H1 (cell line): ENCODE measurements around the gene CDR2L.

Experiments used
- EZH2 ChIP-seq: fragments of 200-600 bp; sonication (generic); IDR thresholded peaks from 2 replicates; pipeline ENCODE4 v1.7.1; 2012; ENCODE audit warnings: low read depth, mild to moderate bottlenecking, moderate library complexity, low read length, inconsistent platforms; ENCODE audit not compliant: severe bottlenecking
- TF ChIP-seq, protein P1 (sequence below), 3 experiments: IDR thresholded peaks; 1 replicate in 2 of 3; 2 replicates in 1 of 3; pipeline versions ENCODE4 v1.5.1 to v1.6.1; 2011; ENCODE audit warnings: low read length in 3 of 3, mild to moderate bottlenecking in 3 of 3, inconsistent platforms in 2 of 3, low read depth in 1 of 3, moderate library complexity in 1 of 3; ENCODE audit not compliant: insufficient read depth in 1 of 3; ENCODE audit errors: control extremely low read depth in 1 of 3

DNA sequence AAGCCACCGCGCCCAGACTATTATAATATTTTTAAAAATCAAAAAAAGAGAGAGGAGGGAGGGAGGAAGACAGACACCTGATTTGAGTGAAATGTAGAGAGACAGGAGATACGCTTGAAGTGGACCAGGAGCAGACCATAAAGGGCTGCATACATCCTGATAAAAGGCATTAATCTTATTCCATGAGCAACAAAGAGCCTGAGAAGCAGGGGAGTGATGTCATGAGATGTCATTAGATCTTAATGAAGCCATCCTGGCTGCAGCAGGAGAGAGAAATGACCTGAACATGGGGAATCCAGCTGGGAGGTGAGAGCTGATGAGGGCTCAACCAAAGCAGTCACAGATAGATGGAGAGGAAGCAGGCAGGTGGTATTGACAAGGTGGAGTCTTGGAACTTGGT is 9.6 kb upstream of the CDR2L start:
- TF ChIP-seq, protein P1, sequence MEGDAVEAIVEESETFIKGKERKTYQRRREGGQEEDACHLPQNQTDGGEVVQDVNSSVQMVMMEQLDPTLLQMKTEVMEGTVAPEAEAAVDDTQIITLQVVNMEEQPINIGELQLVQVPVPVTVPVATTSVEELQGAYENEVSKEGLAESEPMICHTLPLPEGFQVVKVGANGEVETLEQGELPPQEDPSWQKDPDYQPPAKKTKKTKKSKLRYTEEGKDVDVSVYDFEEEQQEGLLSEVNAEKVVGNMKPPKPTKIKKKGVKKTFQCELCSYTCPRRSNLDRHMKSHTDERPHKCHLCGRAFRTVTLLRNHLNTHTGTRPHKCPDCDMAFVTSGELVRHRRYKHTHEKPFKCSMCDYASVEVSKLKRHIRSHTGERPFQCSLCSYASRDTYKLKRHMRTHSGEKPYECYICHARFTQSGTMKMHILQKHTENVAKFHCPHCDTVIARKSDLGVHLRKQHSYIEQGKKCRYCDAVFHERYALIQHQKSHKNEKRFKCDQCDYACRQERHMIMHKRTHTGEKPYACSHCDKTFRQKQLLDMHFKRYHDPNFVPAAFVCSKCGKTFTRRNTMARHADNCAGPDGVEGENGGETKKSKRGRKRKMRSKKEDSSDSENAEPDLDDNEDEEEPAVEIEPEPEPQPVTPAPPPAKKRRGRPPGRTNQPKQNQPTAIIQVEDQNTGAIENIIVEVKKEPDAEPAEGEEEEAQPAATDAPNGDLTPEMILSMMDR (IDR thresholded peaks at IDR 0.05; ENCODE audit: control extremely low read depth in 1 of 3, insufficient read depth in 1 of 3, low read depth in 1 of 3, low read length in 3 of 3): no peak
- TF ChIP-seq EZH2: no peak
